A549 (cell line): ENCODE results near the gene NECTIN4. TPM values are rescaled to one million over a fixed set of nuclear protein-coding genes. Genes with fewer than 3 reads are reported as not detected.
A peak's percentile ranks its signal among the peaks of the same experiment; 100 is the strongest.

Experiments used
- ATAC-seq, 2 experiments: fragments of 200-7000 bp in 1 of 2; fragments of >200 bp in 1 of 2; cut with Nextera tagmentation in 1 of 2; cut with Tn5 transposase in 1 of 2; 3 replicates each; pipeline versions ENCODE4 v1.8.0 to v1.9.1; 2018 to 2020; ENCODE audit warnings: mild to moderate bottlenecking in 1 of 2, moderate library complexity in 1 of 2
- CTCF ChIA-PET: fragments of 300-600 bp; sonication (Branson Sonifier 250); formaldehyde crosslinking; extraction: SDS; loops from one replicate; lab custom pipeline; 2021; ENCODE audit warnings: antibody characterized with exemption, inconsistent platforms; lab: Yijun Ruan, JAX
- POLR2A ChIA-PET: fragments of 350-600 bp; formaldehyde crosslinking; extraction: SDS; loops from one replicate; lab custom pipeline; 2021; ENCODE audit warnings: antibody characterized with exemption, inconsistent platforms; lab: Yijun Ruan, JAX
- DNase-seq, 2 experiments: peaks; one replicate each; pipeline versions ENCODE4 v3.0.0 to v3.0.0-alpha.2; 2011 to 2016; ENCODE audit warnings: low read depth in 1 of 2, low spot score in 1 of 2
- FAIRE-seq: peaks from 2 replicates; lab custom pipeline; 2011; peaks lifted over from hg19 to GRCh38; lab: Jason Lieb, UNC
- H3K27ac ChIP-seq, 2 experiments: fragments of >200 bp; sonication (Bioruptor Twin); formaldehyde crosslinking; 3 replicates each; pipeline ENCODE4 v1.5.1; 2016 to 2017
- H3K4me1 ChIP-seq: fragments of >200 bp; sonication (Bioruptor Twin); formaldehyde crosslinking; 3 replicates; pipeline ENCODE4 v1.6.1; 2016
- H3K4me2 ChIP-seq: fragments of >200 bp; sonication (Bioruptor Twin); formaldehyde crosslinking; 3 replicates; pipeline ENCODE4 v1.6.1; 2016
- H3K4me3 ChIP-seq: fragments of >200 bp; sonication (Bioruptor Twin); formaldehyde crosslinking; 3 replicates; pipeline ENCODE4 v1.5.1; 2016
- H3K9me3 ChIP-seq: fragments of >200 bp; sonication (Bioruptor Twin); formaldehyde crosslinking; 3 replicates; pipeline ENCODE4 v1.6.1; 2016
- ATOH8 ChIP-seq: fragments of 250-450 bp; sonication (Bioruptor Pico); IDR thresholded peaks from 2 replicates; pipeline ENCODE4 v1.5.0; 2020; ENCODE audit warnings: low read depth, mild to moderate bottlenecking, moderate library complexity
- BCL3 ChIP-seq: fragments of >200 bp; sonication (Bioruptor Twin); formaldehyde crosslinking; IDR thresholded peaks from 3 replicates; pipeline ENCODE4 v1.6.1; 2016
- BHLHE40 ChIP-seq: IDR thresholded peaks from 2 replicates; pipeline ENCODE4 v1.6.1; 2012; ENCODE audit warnings: low read depth, low read length, inconsistent platforms
- CHD4 ChIP-seq: fragments of 200-600 bp; sonication (generic); IDR thresholded peaks from 2 replicates; pipeline ENCODE4 v1.6.1; 2016; ENCODE audit warnings: antibody characterized with exemption, mild to moderate bottlenecking, borderline replicate concordance
- FOXS1 ChIP-seq: fragments of 250-450 bp; sonication (Bioruptor Pico); IDR thresholded peaks from 2 replicates; pipeline ENCODE4 v1.5.0; 2020; ENCODE audit warnings: mild to moderate bottlenecking, moderate library complexity
- GATA3 ChIP-seq: IDR thresholded peaks from 2 replicates; pipeline ENCODE4 v1.6.1; 2012; ENCODE audit warnings: borderline replicate concordance
- HOXB5 ChIP-seq: fragments of 250-450 bp; sonication (Bioruptor Pico); IDR thresholded peaks from 2 replicates; pipeline ENCODE4 v1.5.0; 2020; ENCODE audit warnings: mild to moderate bottlenecking, moderate library complexity
- JUN ChIP-seq, 2 experiments: fragments of >200 bp; sonication (Bioruptor Twin); formaldehyde crosslinking; IDR thresholded peaks; 2 replicates in 1 of 2; 3 replicates in 1 of 2; pipeline ENCODE4 v1.6.1; 2016 to 2017
- JUNB ChIP-seq: fragments of >200 bp; sonication (Bioruptor Twin); formaldehyde crosslinking; IDR thresholded peaks from 2 replicates; pipeline ENCODE4 v1.6.1; 2016
- NFE2L2 ChIP-seq: fragments of 150-350 bp; conservative IDR thresholded peaks from 2 replicates; pipeline ENCODE4 v1.6.1; 2014; ENCODE audit warnings: low read length
- PBX3 ChIP-seq: IDR thresholded peaks from 2 replicates; pipeline ENCODE4 v1.6.1; 2012
- POLR2A ChIP-seq: IDR thresholded peaks from 2 replicates; pipeline ENCODE4 v1.6.1; 2012; ENCODE audit warnings: mild to moderate bottlenecking, low read length
- TFCP2L1 ChIP-seq: fragments of 250-450 bp; sonication (Bioruptor Pico); IDR thresholded peaks from 2 replicates; pipeline ENCODE4 v1.5.0; 2021; ENCODE audit warnings: mild to moderate bottlenecking
- ZC3H11A ChIP-seq: fragments of 450-650 bp; IDR thresholded peaks from 2 replicates; pipeline ENCODE4 v1.6.1; 2014; ENCODE audit warnings: antibody characterized with exemption, mild to moderate bottlenecking
- ZNF302 ChIP-seq: fragments of 250-450 bp; sonication (Bioruptor Pico); IDR thresholded peaks from 2 replicates; pipeline ENCODE4 v1.9.0; 2021; ENCODE audit warnings: inconsistent platforms, mild to moderate bottlenecking, moderate library complexity
- WGBS: methylation state at CpG from one replicate; pipeline ENCODE4 v1.1.6; 2017; ENCODE audit errors: missing lambda C conversion rate; 5-methylcytosine and 5-hydroxymethylcytosine counted together
- polyA plus RNA-seq, 4 experiments: library from polyadenylated mRNA; depleted of rRNA in 3 of 4; stranded (reverse); fragments of >200 nt; fragmentation: RNase III in 1 of 4; extraction: RNeasy Plus Mini Kit Qiagen cat#74134 plus additional on column Dnase treatment in 1 of 4; gene quantifications; 2 replicates in 3 of 4; 3 replicates in 1 of 4; pipeline ENCODE4 v1.2.3, GENCODE V29; 2011 to 2017

NECTIN4 gene
- polyA plus RNA-seq, 2 of the 4 experiments (the other 2 are of a cell fraction) = 1.5 to 4.3 TPM

- ATAC-seq (no peak), FAIRE-seq (no peak), DNase-seq (no peak)
- H3K4me2 ChIP-seq = no peak overlapping the region
- WGBS = 93% methylated on average over 26 of the region's 41 CpGs
- CTCF ChIA-PET = interaction anchor here (1.1 to 12.7 kb wide), 5 partner anchors 8 to 82 kb away, joined by 3 to 167 read pairs (median 5); partner anchors contain the start of gene KLHDC9
- H3K9me3 ChIP-seq = no peaks in the 10 kb centered on the region
- POLR2A ChIA-PET = interaction anchor here (0.9 kb wide), 1 partner anchor 32 kb away, joined by 3 read pairs; no protein-coding TSS in a partner anchor
- H3K27ac ChIP-seq = peak overlapping the region in 1 of 2 experiments; percentile 5; a peak in 1 of 6 replicates
- peaks cover 40% of the 10 kb centered on the region for H3K4me1 ChIP-seq
- TF ChIP-seq NFE2L2 (no peak), JUN (IDR thresholded peaks at IDR 0.05) (no peak), PBX3 (no peak), ATOH8 (CRISPR knock-in tag) (no peak), ZC3H11A (no peak), GATA3 (no peak), CHD4 (no peak), ZNF302 (CRISPR knock-in tag) (no peak), BHLHE40 (no peak), HOXB5 (no peak), JUNB (no peak), FOXS1 (CRISPR knock-in tag) (no peak), BCL3 (no peak)
- H3K4me3 ChIP-seq = no peak overlapping the region
These were observed 9.8 kb downstream of the NECTIN4 start for GRCh38 chr1:161079436-161080110.

GRCh38 chr1:161077426-161077825, 11.9 kb downstream of the NECTIN4 start:
- Histone ChIP-seq H3K4me2 (no peak overlapping the region), H3K27ac (peak overlapping the region in 1 of 2 experiments; percentile 45; a peak in 2 of 6 replicates)
- no peak for ATAC-seq
- TF ChIP-seq POLR2A (no peak), TFCP2L1 (CRISPR knock-in tag) (no peak), HOXB5 (no peak)
- TF ChIP-seq, all 56 proteins: peak for 0
- Histone ChIP-seq H3K9me3 (no peaks in the 10 kb centered on the region), H3K4me3 (no peak overlapping the region), H3K4me1 (peaks cover 26% of the 10 kb centered on the region)
- 86% methylated on average over 8 of the region's 9 CpGs for WGBS
- POLR2A ChIA-PET = no interaction called here
- CTCF ChIA-PET = interaction anchor here (13.9 kb wide), 1 partner anchor 20 kb away, joined by 319 read pairs; the partner anchor contains the start of gene KLHDC9
- DNase-seq = no peak
- no peak for FAIRE-seq

- Histone ChIP-seq H3K4me3 (no peak overlapping the region), H3K4me2 (no peak overlapping the region), H3K4me1 (peaks cover 28% of the 10 kb centered on the region), H3K27ac (no peak overlapping the region)
- no peak for ATAC-seq
- TF ChIP-seq ATOH8 (CRISPR knock-in tag) = no peak
- TF ChIP-seq, all 56 proteins: peak for 0
- POLR2A ChIA-PET = interaction anchor here (0.6 kb wide), 1 partner anchor 283 kb away, joined by 3 read pairs; no protein-coding TSS in a partner anchor
- FAIRE-seq (no peak), DNase-seq (no peak)
- H3K9me3 ChIP-seq = no peaks in the 10 kb centered on the region
- CTCF ChIA-PET = interaction anchor here (8.0 to 13.9 kb wide), 2 partner anchors 11 to 21 kb away, joined by 74 to 319 read pairs; partner anchors contain the start of genes KLHDC9 and NECTIN4
These were observed 12.9 kb downstream of the NECTIN4 start for GRCh38 chr1:161076410-161076809.
